Osteoblast (primary cell): ENCODE measurements around the gene RASA3. TPM values are rescaled to one million over a fixed set of nuclear protein-coding genes. Genes with fewer than 3 reads are reported as not detected.

Experiments used
- DNase-seq: peaks from one replicate; pipeline ENCODE4 v3.0.0; 2011; ENCODE audit warnings: low spot score, mixed read lengths; ENCODE audit not compliant: insufficient read length; ENCODE audit errors: missing footprints
- H2AFZ ChIP-seq: 2 replicates; pipeline ENCODE4 v1.6.0; 2011; ENCODE audit warnings: mild to moderate bottlenecking, low read length
- H3K27ac ChIP-seq: 2 replicates; pipeline ENCODE4 v1.5.1; 2011; ENCODE audit warnings: mild to moderate bottlenecking, low read depth, low read length, moderate library complexity
- H3K27me3 ChIP-seq: 2 replicates; pipeline ENCODE4 v1.6.0; 2012; ENCODE audit warnings: mild to moderate bottlenecking, control low read depth, inconsistent platforms, low read length, moderate library complexity; ENCODE audit not compliant: insufficient read depth
- H3K36me3 ChIP-seq: 2 replicates; pipeline ENCODE4 v1.5.1; 2011; ENCODE audit warnings: mild to moderate bottlenecking, low read length, control low read depth, moderate library complexity; ENCODE audit not compliant: insufficient read depth
- H3K4me1 ChIP-seq: 2 replicates; pipeline ENCODE4 v1.5.1; 2011; ENCODE audit warnings: mild to moderate bottlenecking, low read length, control low read depth, moderate library complexity; ENCODE audit not compliant: insufficient read depth
- H3K4me2 ChIP-seq: 2 replicates; pipeline ENCODE4 v1.6.0; 2011; ENCODE audit warnings: mild to moderate bottlenecking, low read length; ENCODE audit not compliant: insufficient read depth
- H3K4me3 ChIP-seq: fragments of 200-600 bp; sonication (generic); 3 replicates; pipeline ENCODE4 v1.5.1; 2012; ENCODE audit warnings: mild to moderate bottlenecking, low read length, inconsistent platforms; ENCODE audit not compliant: insufficient read depth
- H3K79me2 ChIP-seq: 2 replicates; pipeline ENCODE4 v1.6.0; 2012; ENCODE audit warnings: mild to moderate bottlenecking, low read length, control low read depth, inconsistent platforms; ENCODE audit not compliant: insufficient read depth
- H3K9me3 ChIP-seq: 2 replicates; pipeline ENCODE4 v1.5.1; 2011; ENCODE audit warnings: low read depth, low read length, control low read depth
- H4K20me1 ChIP-seq: 2 replicates; pipeline ENCODE4 v1.6.0; 2012; ENCODE audit warnings: mild to moderate bottlenecking, low read length, control low read depth; ENCODE audit not compliant: insufficient read depth
- total RNA-seq: library from RNA; depleted of rRNA; stranded (reverse); fragments of >200 nt; gene quantifications from 2 replicates; pipeline ENCODE4 v1.2.3, GENCODE V29; 2012
- TF ChIP-seq, protein P1 (sequence below): IDR thresholded peaks from 2 replicates; pipeline ENCODE4 v1.5.1; 2011; ENCODE audit warnings: mild to moderate bottlenecking, low read depth, low read length, moderate library complexity; ENCODE audit errors: extremely low read depth

Gene RASA3
- total RNA-seq, 1 donor, result 41.3 TPM

GRCh38 chr13:114153485-114154080 is 21.2 kb upstream of the RASA3 start:
- Histone ChIP-seq H3K9me3 (no peaks in the 10 kb centered on the region), H3K79me2 (no peaks in the 10 kb centered on the region), H4K20me1 (no peaks in the 10 kb centered on the region), H3K4me2 (no peak overlapping the region), H2AFZ (no peak overlapping the region), H3K36me3 (no peaks in the 10 kb centered on the region), H3K27ac (no peak overlapping the region), H3K4me3 (no peak overlapping the region), H3K4me1 (peaks cover 3% of the 10 kb centered on the region), H3K27me3 (no peaks in the 10 kb centered on the region)
- peak; percentile 50 for DNase-seq
- TF ChIP-seq, protein P1, sequence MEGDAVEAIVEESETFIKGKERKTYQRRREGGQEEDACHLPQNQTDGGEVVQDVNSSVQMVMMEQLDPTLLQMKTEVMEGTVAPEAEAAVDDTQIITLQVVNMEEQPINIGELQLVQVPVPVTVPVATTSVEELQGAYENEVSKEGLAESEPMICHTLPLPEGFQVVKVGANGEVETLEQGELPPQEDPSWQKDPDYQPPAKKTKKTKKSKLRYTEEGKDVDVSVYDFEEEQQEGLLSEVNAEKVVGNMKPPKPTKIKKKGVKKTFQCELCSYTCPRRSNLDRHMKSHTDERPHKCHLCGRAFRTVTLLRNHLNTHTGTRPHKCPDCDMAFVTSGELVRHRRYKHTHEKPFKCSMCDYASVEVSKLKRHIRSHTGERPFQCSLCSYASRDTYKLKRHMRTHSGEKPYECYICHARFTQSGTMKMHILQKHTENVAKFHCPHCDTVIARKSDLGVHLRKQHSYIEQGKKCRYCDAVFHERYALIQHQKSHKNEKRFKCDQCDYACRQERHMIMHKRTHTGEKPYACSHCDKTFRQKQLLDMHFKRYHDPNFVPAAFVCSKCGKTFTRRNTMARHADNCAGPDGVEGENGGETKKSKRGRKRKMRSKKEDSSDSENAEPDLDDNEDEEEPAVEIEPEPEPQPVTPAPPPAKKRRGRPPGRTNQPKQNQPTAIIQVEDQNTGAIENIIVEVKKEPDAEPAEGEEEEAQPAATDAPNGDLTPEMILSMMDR, result no peak

- DNase-seq, result peak; percentile 86
- Histone ChIP-seq H3K4me1 (peaks cover 3% of the 10 kb centered on the region), H3K4me3 (no peak overlapping the region), H4K20me1 (no peaks in the 10 kb centered on the region), H2AFZ (peak overlapping the region; percentile 74), H3K79me2 (no peaks in the 10 kb centered on the region), H3K4me2 (peak overlapping the region; percentile 29), H3K27ac (no peak overlapping the region), H3K36me3 (no peaks in the 10 kb centered on the region), H3K9me3 (no peaks in the 10 kb centered on the region), H3K27me3 (no peaks in the 10 kb centered on the region)
- TF ChIP-seq, protein P1, result no peak
These were observed 20.5 kb upstream of the RASA3 start for GRCh38 chr13:114152831-114153371.

DNA sequence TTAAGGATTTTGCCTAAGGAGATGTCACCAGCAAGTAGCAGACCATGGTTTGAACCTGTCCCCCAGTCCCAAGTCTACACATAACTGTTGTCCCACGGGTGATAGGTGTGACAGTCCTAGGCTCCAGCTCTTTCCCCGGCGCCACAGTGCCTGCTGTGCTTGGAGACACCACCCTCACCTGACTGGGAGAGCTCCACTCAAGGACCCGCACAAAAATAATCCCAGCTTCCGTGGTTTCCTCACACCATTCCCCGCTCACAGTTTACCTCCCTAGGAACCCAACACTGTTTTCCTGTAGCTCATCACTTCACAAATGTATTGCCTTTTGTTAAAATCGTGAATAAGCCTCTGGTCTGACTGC is 19.8 kb upstream of the RASA3 start:
- Histone ChIP-seq H3K36me3 (no peaks in the 10 kb centered on the region), H3K79me2 (no peaks in the 10 kb centered on the region), H3K27ac (no peak overlapping the region), H3K4me1 (peaks cover 3% of the 10 kb centered on the region), H3K4me2 (no peak overlapping the region), H2AFZ (no peak overlapping the region), H4K20me1 (no peaks in the 10 kb centered on the region), H3K9me3 (no peaks in the 10 kb centered on the region), H3K27me3 (no peaks in the 10 kb centered on the region), H3K4me3 (no peak overlapping the region)
- DNase-seq, result peak; percentile 43
- TF ChIP-seq, protein P1, result no peak

DNA sequence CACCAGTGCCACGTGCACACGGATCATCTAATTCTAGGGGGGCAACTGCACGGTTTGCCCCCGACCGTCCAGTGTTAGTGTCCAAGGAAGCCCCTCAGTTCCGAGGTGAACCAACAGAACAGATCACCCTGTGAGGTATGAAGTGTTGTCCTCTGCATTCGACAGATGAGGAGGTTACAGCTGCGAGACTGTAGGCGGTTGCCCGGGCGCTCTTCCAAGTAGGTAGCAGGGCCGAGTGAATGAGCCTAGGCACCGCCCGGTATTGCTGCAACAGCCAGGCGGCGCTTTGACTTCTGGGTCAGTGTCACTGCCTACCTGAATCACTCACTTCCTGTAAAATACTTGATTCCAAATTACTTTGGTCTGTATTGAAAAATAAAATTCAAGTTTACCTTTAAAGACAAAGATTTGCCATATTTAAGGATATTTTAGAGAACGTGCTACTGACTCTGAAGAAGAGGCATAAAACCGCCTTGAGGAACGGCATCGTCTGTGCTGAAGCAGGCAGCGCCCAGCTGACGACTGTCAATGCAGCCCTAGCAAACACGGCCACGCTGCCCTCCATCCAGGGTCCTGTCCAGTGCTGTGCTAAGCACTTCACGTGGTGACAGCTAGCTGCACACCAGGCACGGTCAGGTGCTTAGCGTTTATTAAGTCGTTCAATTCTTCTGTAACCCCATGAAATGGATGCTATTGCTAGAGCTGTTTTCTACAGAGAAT is 19.3 kb upstream of the RASA3 start:
- H3K9me3 ChIP-seq, result no peaks in the 10 kb centered on the region
- H3K4me3 ChIP-seq, result no peak overlapping the region
- H4K20me1 ChIP-seq, result no peaks in the 10 kb centered on the region
- H3K36me3 ChIP-seq, result no peaks in the 10 kb centered on the region
- no peaks in the 10 kb centered on the region for H3K79me2 ChIP-seq
- TF ChIP-seq, protein P1, result no peak
- H3K4me1 ChIP-seq, result peaks cover 3% of the 10 kb centered on the region
- no peak overlapping the region for H3K27ac ChIP-seq
- H2AFZ ChIP-seq, result no peak overlapping the region
- no peaks in the 10 kb centered on the region for H3K27me3 ChIP-seq
- no peak overlapping the region for H3K4me2 ChIP-seq
- peak; percentile 72 for DNase-seq
